ENCODE measurements around the gene PHF13.

PHF13 gene
- total RNA-seq = 2.0 to 28.4 (median 13.0) reads per million in 18 experiments

GRCh38 chr1:6613361-6614018 is at the start of gene PHF13:
Gene PHF13, plus strand, starts transcription at chr1:6613731. Its CDS starts 336 bp downstream, at chr1:6614067.
- DNase-seq = peak; percentile 99

- no peak for DNase-seq
Observed at GRCh38 chr1:6569033-6569432, 44.5 kb upstream of the PHF13 start.

- no peak for DNase-seq
Observed at GRCh38 chr1:6570100-6570499, 43.4 kb upstream of the PHF13 start.

GRCh38 chr1:6570987-6571386 is 42.5 kb upstream of the PHF13 start:
- DNase-seq = no peak

- no peak for DNase-seq
Observed at GRCh38 chr1:6572653-6573383, 40.7 kb upstream of the PHF13 start.

- DNase-seq = no peak
Observed at GRCh38 chr1:6574025-6574620, 39.4 kb upstream of the PHF13 start.

- no peak for DNase-seq
Observed at GRCh38 chr1:6574818-6575217, 38.7 kb upstream of the PHF13 start.

- no peak for DNase-seq
Observed at GRCh38 chr1:6577831-6578525, 35.6 kb upstream of the PHF13 start.

GRCh38 chr1:6578624-6579373 is 34.7 kb upstream of the PHF13 start:
- no peak for DNase-seq

DNA sequence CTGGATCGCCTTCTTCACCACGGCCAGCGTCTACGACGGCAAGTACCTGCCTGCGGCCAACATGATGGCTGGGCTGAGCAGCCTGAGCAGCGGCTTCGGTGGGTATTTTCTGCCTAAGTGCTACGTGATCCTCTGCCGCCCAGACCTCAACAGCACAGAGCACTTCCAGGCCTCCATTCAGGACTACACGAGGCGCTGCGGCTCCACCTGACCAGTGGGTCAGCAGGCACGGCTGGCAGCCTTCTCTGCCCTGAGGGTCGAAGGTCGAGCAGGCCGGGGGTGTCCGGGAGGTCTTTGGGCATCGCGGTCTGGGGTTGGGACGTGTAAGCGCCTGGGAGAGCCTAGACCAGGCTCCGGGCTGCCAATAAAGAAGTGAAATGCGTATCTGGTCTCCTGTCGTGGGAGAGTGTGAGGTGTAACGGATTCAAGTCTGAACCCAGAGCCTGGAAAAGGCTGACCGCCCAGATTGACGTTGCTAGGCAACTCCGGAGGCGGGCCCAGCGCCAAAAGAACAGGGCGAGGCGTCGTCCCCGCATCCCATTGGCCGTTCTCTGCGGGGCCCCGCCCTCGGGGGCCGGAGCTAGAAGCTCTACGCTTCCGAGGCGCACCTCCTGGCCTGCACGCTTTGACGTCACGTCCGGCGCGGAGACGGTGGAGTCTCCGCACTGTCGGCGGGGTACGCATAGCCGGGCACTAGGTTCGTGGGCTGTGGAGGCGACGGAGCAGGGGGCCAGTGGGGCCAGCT is 34.0 kb upstream of the PHF13 start, which contains the start of gene ZBTB48:
ZBTB48 (plus strand) TSS at position 621 of the 745 bp plus-strand sequence. CDS start 616 bp downstream, outside the sequence.
- DNase-seq = peak; percentile 98 to 99

GRCh38 chr1:6580119-6580592 is 33.4 kb upstream of the PHF13 start:
- peak; percentile 57 to 63 for DNase-seq

DNA sequence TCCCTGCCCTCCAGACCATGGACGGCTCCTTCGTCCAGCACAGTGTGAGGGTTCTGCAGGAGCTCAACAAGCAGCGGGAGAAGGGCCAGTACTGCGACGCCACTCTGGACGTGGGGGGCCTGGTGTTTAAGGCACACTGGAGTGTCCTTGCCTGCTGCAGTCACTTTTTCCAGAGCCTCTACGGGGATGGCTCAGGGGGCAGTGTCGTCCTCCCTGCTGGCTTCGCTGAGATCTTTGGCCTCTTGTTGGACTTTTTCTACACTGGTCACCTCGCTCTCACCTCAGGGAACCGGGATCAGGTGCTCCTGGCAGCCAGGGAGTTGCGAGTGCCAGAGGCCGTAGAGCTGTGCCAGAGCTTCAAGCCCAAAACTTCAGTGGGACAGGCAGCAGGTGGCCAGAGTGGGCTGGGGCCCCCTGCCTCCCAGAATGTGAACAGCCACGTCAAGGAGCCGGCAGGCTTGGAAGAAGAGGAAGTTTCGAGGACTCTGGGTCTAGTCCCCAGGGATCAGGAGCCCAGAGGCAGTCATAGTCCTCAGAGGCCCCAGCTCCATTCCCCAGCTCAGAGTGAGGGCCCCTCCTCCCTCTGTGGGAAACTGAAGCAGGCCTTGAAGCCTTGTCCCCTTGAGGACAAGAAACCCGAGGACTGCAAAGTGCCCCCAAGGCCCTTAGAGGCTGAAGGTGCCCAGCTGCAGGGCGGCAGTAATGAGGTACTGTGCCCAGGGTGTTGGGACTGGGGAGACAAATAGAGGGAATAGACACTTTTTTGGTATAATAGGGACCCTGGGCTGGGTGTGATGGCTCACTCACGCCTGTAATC is 32.7 kb upstream of the PHF13 start:
- peak; percentile 26 to 63 for DNase-seq

DNA sequence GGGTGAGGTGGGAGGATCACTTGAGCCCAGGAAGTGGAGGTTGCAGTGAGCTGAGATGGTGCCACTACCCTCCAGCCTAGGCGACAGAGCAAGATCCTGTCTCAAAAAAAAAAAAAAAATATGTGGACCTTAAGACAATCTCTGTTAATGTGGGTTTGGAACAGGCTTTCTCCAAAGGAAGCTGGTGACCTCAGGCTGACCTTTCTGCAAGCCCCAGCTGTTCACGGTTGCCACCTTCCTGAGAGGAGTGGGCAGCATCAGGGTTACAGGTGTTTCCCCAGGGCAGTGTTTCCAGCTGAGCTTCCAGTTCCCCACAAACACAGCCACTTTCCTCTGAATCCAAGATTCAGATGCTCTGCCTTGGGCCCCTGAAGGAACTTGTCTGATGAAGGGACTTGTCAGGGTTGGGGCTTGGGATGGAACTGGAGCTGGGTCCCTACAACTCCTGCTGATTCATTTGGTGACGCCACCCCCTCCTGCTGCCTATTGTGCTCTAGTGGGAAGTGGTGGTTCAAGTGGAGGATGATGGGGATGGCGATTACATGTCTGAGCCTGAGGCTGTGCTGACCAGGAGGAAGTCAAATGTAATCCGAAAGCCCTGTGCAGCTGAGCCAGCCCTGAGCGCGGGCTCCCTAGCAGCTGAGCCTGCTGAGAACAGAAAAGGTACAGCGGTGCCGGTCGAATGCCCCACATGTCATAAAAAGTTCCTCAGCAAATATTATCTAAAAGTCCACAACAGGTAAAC is 31.8 kb upstream of the PHF13 start:
- peak; percentile 80 to 92 for DNase-seq

GRCh38 chr1:6582370-6582769 is 31.2 kb upstream of the PHF13 start:
- DNase-seq = no peak

- DNase-seq = no peak
Observed at GRCh38 chr1:6584126-6585080, 29.1 kb upstream of the PHF13 start.

- DNase-seq = no peak
Observed at GRCh38 chr1:6585081-6585722, 28.3 kb upstream of the PHF13 start.

DNA sequence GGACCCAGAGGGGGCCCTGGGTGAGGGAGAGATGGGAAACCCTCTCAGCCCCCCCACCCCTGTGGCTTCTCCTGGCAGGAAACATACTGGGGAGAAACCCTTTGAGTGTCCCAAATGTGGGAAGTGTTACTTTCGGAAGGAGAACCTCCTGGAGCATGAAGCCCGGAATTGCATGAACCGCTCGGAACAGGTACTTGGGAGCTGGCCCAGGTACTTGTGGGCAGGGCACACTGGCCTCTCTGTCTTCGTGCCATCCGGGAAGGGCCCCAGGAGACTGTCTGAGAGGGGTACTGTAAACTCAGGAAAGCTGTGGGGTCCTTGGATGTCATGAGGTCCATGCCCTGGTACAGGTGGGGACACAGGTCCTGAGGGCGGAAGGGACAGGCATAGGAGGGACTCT is 27.7 kb upstream of the PHF13 start:
- no peak for DNase-seq

DNA sequence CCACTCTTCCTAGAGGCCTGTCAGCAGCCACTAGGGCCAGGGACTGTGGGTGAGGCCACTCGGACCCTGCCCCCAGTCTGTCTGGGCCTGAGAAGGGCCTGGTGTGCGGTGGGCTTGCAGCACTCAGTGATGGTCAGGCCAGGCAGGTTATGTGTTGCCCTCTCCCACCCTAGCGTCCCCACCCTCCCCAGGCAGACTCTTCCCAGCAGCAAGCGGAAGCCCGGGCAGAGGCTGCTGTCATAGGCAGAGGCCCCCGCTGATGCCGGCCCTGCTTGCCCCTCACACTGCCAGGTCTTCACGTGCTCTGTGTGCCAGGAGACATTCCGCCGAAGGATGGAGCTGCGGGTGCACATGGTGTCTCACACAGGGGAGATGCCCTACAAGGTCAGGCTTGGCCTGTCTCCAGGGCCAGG is 27.1 kb upstream of the PHF13 start:
- DNase-seq = no peak
